GM21381 (cell line): ENCODE data around the gene PAPSS1.
A peak's percentile ranks its signal among the peaks of the same experiment; 100 is the strongest.
"Not testable (repeated sequence)": the region's sequence is repeated elsewhere in the genome, so short reads cannot be mapped to it uniquely, and the experiment has no call there.

Source experiments
- ATAC-seq: cut with Tn5 transposase; IDR thresholded peaks from one replicate; pipeline ENCODE4 v1.9.1; 2021; ENCODE audit warnings: mild to moderate bottlenecking, moderate library complexity; ENCODE audit not compliant: unreplicated experiment

PAPSS1 gene

GRCh38 chr4:107719922-107720722, at the start of gene PAPSS1:
Gene PAPSS1, minus strand, starts transcription at chr4:107720234. Its CDS starts 55 bp downstream, at chr4:107720179.
- ATAC-seq: peak; percentile 84

GRCh38 chr4:107760281-107760947, 40.4 kb upstream of the PAPSS1 start:
- no peak for ATAC-seq

- ATAC-seq: no peak
Observed at GRCh38 chr4:107757864-107758476, 37.9 kb upstream of the PAPSS1 start.

- ATAC-seq: no peak
Observed at GRCh38 chr4:107757283-107757682, 37.2 kb upstream of the PAPSS1 start.

GRCh38 chr4:107755841-107756356, 35.9 kb upstream of the PAPSS1 start:
- no peak for ATAC-seq

- no peak for ATAC-seq
Observed at GRCh38 chr4:107751670-107752069, 31.6 kb upstream of the PAPSS1 start.

GRCh38 chr4:107747748-107748486, 27.9 kb upstream of the PAPSS1 start:
- no peak for ATAC-seq

GRCh38 chr4:107746161-107746560, 26.1 kb upstream of the PAPSS1 start:
- no peak for ATAC-seq

GRCh38 chr4:107744532-107744931, 24.5 kb upstream of the PAPSS1 start:
- no peak for ATAC-seq

GRCh38 chr4:107743532-107743931, 23.5 kb upstream of the PAPSS1 start:
- no peak for ATAC-seq

- ATAC-seq: no peak
Observed at GRCh38 chr4:107742791-107743190, 22.8 kb upstream of the PAPSS1 start.

- ATAC-seq: no peak
Observed at GRCh38 chr4:107742196-107742595, 22.2 kb upstream of the PAPSS1 start.

GRCh38 chr4:107740950-107741701, 21.1 kb upstream of the PAPSS1 start:
- no peak for ATAC-seq

GRCh38 chr4:107740381-107740780, 20.3 kb upstream of the PAPSS1 start:
- ATAC-seq: no peak

GRCh38 chr4:107737450-107737849, 17.4 kb upstream of the PAPSS1 start:
- no peak for ATAC-seq

GRCh38 chr4:107736924-107737448, 17.0 kb upstream of the PAPSS1 start:
- peak; percentile 53 for ATAC-seq

- peak; percentile 61 for ATAC-seq
Observed at GRCh38 chr4:107736037-107736436, 16.0 kb upstream of the PAPSS1 start.

- ATAC-seq: no peak
Observed at GRCh38 chr4:107734120-107734519, 14.1 kb upstream of the PAPSS1 start.

GRCh38 chr4:107733431-107733925, 13.4 kb upstream of the PAPSS1 start:
- ATAC-seq: no peak

GRCh38 chr4:107729050-107729449, 9.0 kb upstream of the PAPSS1 start:
- ATAC-seq: not testable (repeated sequence)
